RCC 7860 (cell line): ENCODE measurements around the gene TNNT3.
"Not testable (repeated sequence)": the region's sequence is repeated elsewhere in the genome, so short reads cannot be mapped to it uniquely, and the experiment has no call there.

Source experiments
- DNase-seq: peaks from one replicate; pipeline ENCODE4 v3.0.0-alpha.2; 2015; ENCODE audit warnings: low spot score
- FAIRE-seq: peaks from 2 replicates; lab custom pipeline; 2012; peaks lifted over from hg19 to GRCh38; lab: Jason Lieb, UNC

Gene TNNT3

GRCh38 chr11:1880746-1881441 is 38.6 kb upstream of the TNNT3 start:
- DNase-seq (no peak), FAIRE-seq (no peak)

GRCh38 chr11:1881442-1882264 is 37.9 kb upstream of the TNNT3 start:
- DNase-seq (no peak), FAIRE-seq (no peak)

GRCh38 chr11:1882265-1883238 is 37.0 kb upstream of the TNNT3 start:
- FAIRE-seq, result no peak
- no peak for DNase-seq

GRCh38 chr11:1883346-1884302 is 35.9 kb upstream of the TNNT3 start:
- no peak for FAIRE-seq
- no peak for DNase-seq

GRCh38 chr11:1884303-1884700 is 35.2 kb upstream of the TNNT3 start:
- FAIRE-seq (no peak), DNase-seq (no peak)

GRCh38 chr11:1886551-1886950 is 33.0 kb upstream of the TNNT3 start:
- not testable (repeated sequence) for DNase-seq, FAIRE-seq

GRCh38 chr11:1887451-1888346 is 31.8 kb upstream of the TNNT3 start:
- DNase-seq (no peak), FAIRE-seq (no peak)

- DNase-seq (no peak), FAIRE-seq (no peak)
Measured at GRCh38 chr11:1888347-1888753, 31.2 kb upstream of the TNNT3 start.

GRCh38 chr11:1888811-1889210 is 30.7 kb upstream of the TNNT3 start:
- no peak for DNase-seq
- FAIRE-seq, result no peak

- DNase-seq (no peak), FAIRE-seq (no peak)
Measured at GRCh38 chr11:1889224-1889930, 30.1 kb upstream of the TNNT3 start.

GRCh38 chr11:1889941-1890855 is 29.3 kb upstream of the TNNT3 start:
- no peak for FAIRE-seq
- DNase-seq, result no peak

- FAIRE-seq (no peak), DNase-seq (no peak)
Measured at GRCh38 chr11:1890856-1891830, 28.4 kb upstream of the TNNT3 start.

- FAIRE-seq (no peak), DNase-seq (no peak)
Measured at GRCh38 chr11:1891831-1892115, 27.7 kb upstream of the TNNT3 start, which contains the start of gene PRR33. PRR33 (minus strand) TSS chr11:1891895; CDS start chr11:1890584, 1,311 bp downstream.

GRCh38 chr11:1892116-1892515 is 27.4 kb upstream of the TNNT3 start:
- FAIRE-seq (no peak), DNase-seq (no peak)

- FAIRE-seq (no peak), DNase-seq (no peak)
Measured at GRCh38 chr11:1892558-1892957, 26.9 kb upstream of the TNNT3 start.
